ENCODE measurements around the gene STARD9.

The STARD9 gene

DNA sequence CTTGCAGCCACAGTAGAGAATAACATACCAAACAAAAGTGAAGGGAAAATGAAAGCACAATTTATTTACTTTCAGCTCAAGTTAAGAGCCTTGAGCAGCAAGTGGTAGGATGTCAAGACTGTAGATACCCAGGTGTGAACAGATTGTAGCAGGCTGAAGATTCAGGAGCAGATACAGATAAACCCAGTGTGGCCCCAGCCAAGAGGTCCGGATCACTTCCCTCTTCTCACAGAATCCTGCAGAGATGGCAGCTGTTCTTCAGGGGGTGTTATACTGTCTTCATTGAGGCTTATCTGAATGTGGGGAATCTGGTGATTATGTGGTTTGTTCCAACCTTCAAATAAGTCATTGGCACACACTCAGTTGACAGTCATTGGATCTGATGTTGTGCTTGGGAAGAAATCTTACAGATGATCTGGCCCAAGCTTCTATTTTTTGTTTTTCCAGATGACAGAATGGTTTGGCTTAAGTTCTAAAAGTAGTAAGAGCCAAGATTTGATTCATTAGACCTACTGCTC lies 2.2 kb downstream of the STARD9 start:
- TF ChIP-seq TAF1 (IDR thresholded peaks at IDR 0.05; ENCODE audit: borderline replicate concordance, insufficient read depth, low read length) (no peak), SIN3A (IDR thresholded peaks at IDR 0.05; ENCODE audit: borderline replicate concordance, insufficient read depth, low read length) (no peak), POLR2AphosphoS5 (IDR thresholded peaks at IDR 0.05; ENCODE audit: low read depth, low read length) (no peak), FOXP2 (optimal IDR thresholded peaks at IDR 0.05; ENCODE audit: borderline replicate concordance, extremely low read depth, extremely low read length, insufficient read depth) (no peak)
- TF ChIP-seq, protein P1, sequence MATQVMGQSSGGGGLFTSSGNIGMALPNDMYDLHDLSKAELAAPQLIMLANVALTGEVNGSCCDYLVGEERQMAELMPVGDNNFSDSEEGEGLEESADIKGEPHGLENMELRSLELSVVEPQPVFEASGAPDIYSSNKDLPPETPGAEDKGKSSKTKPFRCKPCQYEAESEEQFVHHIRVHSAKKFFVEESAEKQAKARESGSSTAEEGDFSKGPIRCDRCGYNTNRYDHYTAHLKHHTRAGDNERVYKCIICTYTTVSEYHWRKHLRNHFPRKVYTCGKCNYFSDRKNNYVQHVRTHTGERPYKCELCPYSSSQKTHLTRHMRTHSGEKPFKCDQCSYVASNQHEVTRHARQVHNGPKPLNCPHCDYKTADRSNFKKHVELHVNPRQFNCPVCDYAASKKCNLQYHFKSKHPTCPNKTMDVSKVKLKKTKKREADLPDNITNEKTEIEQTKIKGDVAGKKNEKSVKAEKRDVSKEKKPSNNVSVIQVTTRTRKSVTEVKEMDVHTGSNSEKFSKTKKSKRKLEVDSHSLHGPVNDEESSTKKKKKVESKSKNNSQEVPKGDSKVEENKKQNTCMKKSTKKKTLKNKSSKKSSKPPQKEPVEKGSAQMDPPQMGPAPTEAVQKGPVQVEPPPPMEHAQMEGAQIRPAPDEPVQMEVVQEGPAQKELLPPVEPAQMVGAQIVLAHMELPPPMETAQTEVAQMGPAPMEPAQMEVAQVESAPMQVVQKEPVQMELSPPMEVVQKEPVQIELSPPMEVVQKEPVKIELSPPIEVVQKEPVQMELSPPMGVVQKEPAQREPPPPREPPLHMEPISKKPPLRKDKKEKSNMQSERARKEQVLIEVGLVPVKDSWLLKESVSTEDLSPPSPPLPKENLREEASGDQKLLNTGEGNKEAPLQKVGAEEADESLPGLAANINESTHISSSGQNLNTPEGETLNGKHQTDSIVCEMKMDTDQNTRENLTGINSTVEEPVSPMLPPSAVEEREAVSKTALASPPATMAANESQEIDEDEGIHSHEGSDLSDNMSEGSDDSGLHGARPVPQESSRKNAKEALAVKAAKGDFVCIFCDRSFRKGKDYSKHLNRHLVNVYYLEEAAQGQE (IDR thresholded peaks at IDR 0.05; ENCODE audit: insufficient read depth in 1 of 2, low read depth in 2 of 2, low read length in 2 of 2) = no peak

DNA sequence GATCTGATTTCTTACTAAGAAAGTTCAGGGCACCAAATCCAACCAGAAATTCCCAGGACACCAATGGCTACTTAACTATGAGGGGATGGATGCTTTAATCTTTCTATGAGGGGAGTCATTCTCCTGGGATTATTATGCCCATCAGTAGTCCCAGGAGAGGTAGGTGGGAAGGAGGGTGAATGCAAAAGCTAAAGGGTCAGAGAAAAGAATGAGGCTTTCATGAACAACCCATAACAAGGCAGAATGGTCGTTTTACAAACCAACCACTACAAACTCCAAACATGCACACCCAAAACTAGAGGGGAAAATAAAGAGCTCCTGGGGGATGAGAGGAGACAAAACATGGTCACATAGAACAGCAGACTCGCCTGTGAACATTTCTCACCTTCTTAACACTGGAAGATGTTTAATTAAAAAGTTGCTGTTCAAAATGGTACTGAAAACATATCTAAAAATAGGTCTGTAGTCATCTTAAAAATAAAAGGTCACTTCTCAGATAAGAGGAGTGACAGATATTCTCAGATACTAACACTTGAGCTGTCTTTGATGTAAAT lies 3.7 kb downstream of the STARD9 start:
- TF ChIP-seq SIN3A (IDR thresholded peaks at IDR 0.05; ENCODE audit: borderline replicate concordance, insufficient read depth, low read length) = no peak
- no peak for TF ChIP-seq TAF1 (IDR thresholded peaks at IDR 0.05; ENCODE audit: borderline replicate concordance, insufficient read depth, low read length)
- TF ChIP-seq POLR2AphosphoS5 (IDR thresholded peaks at IDR 0.05; ENCODE audit: low read depth, low read length) = no peak
- TF ChIP-seq FOXP2 (optimal IDR thresholded peaks at IDR 0.05; ENCODE audit: borderline replicate concordance, extremely low read depth, extremely low read length, insufficient read depth) = no peak
- TF ChIP-seq, protein P1 (IDR thresholded peaks at IDR 0.05; ENCODE audit: insufficient read depth in 1 of 2, low read depth in 2 of 2, low read length in 2 of 2) = no peak

DNA sequence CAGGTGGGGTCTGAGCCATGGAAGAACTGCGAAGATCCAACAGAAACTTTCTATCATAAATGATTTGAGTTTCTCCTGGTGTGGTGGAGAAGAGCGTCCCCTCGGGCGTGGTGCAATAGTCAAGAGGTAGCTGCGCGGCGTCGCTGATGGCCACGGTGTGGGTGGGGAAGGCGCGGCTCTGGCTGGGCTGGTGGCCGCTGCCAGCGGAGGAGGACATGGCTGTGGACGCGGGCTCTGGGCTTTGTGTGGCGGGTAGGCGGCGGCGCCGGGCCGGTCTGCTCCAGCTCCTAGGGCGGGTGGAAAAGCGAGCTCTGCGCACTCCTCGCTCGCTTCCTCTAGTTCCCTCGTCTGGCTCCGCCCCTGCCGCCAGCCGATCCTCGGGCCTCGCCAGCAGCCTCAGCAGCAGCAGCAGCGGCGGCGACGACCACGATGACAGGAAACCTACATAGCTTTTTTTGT lies 5.9 kb downstream of the STARD9 start:
- TF ChIP-seq FOXP2 (optimal IDR thresholded peaks at IDR 0.05; ENCODE audit: borderline replicate concordance, extremely low read depth, extremely low read length, insufficient read depth) (no peak), TAF1 (IDR thresholded peaks at IDR 0.05; ENCODE audit: borderline replicate concordance, insufficient read depth, low read length) (no peak), POLR2AphosphoS5 (IDR thresholded peaks at IDR 0.05; ENCODE audit: low read depth, low read length) (peak; percentile 57; the same call in 1 of the 2 replicates)
- TF ChIP-seq, protein P1 (IDR thresholded peaks at IDR 0.05; ENCODE audit: insufficient read depth in 1 of 2, low read depth in 2 of 2, low read length in 2 of 2) = no peak

DNA sequence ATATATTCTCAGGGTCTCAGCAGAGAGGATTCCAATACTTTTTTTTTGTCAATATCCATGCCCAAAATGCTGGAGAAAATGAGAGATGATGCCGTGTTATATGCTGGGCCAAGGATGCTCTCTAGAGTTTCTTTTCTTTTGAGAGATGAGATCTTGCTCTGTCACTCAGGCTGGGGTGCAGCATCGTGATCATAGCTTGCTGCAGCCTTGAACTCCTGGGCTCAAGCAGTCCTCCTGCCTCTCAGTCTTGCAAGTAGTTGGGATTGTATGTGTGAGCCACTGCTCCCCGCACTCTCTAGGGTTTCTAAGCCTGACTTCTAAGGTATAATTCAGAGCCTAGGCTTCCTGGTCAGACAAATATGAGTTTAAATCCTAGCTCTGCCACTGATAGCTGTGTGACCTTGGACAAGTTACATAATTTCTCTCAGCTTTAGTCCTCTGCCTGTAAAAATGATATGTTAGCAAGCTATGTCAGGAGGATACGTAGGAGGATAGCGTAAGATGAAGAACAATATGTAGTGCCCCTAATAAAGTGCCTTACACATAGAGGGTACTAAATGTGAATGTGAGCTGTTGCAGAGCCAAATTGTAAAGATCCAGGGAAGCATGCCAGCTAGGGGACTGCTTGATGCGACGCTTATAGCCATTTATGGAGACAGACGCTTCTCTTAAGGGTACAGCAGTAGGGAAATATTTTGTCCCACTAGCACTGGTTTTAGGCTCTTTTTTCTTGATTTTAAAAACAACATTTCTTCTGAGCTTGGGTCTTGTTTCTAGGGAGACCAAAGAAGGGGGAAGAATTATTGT lies 7.4 kb downstream of the STARD9 start:
- TF ChIP-seq SIN3A (IDR thresholded peaks at IDR 0.05; ENCODE audit: borderline replicate concordance, insufficient read depth, low read length) = no peak
- no peak for TF ChIP-seq FOXP2 (optimal IDR thresholded peaks at IDR 0.05; ENCODE audit: borderline replicate concordance, extremely low read depth, extremely low read length, insufficient read depth)
- TF ChIP-seq, protein P1 (IDR thresholded peaks at IDR 0.05; ENCODE audit: insufficient read depth in 1 of 2, low read depth in 2 of 2, low read length in 2 of 2) = no peak
- no peak for TF ChIP-seq POLR2AphosphoS5 (IDR thresholded peaks at IDR 0.05; ENCODE audit: low read depth, low read length)
